ENCODE results near the gene ATCAY.
"Not testable (repeated sequence)": the region's sequence is repeated elsewhere in the genome, so short reads cannot be mapped to it uniquely, and the experiment has no call there.

ATCAY gene

GRCh38 chr19:3867971-3868769 lies 12.3 kb upstream of the ATCAY start:
- TF ChIP-seq MAX (IDR thresholded peaks at IDR 0.05; ENCODE audit: low read depth, low read length) (no peak), MYC (IDR thresholded peaks at IDR 0.05; ENCODE audit: low read depth, low read length) (no peak), CTCF (IDR thresholded peaks at IDR 0.05; ENCODE audit: low read depth, low read length) (no peak), POLR2A (IDR thresholded peaks at IDR 0.05; ENCODE audit: extremely low read depth, insufficient read length) (no peak)
- H3K4me3 ChIP-seq (ENCODE audit: low read depth, low read length), result no peak overlapping the region
- DNase-seq (ENCODE audit: low read depth), result no peak

- H3K4me3 ChIP-seq (ENCODE audit: low read depth, low read length), result no peak within 1 kb of the TSS
- TF ChIP-seq CTCF (IDR thresholded peaks at IDR 0.05; ENCODE audit: low read depth, low read length) (no peak), MYC (IDR thresholded peaks at IDR 0.05; ENCODE audit: low read depth, low read length) (no peak), POLR2A (IDR thresholded peaks at IDR 0.05; ENCODE audit: extremely low read depth, insufficient read length) (no peak), MAX (IDR thresholded peaks at IDR 0.05; ENCODE audit: low read depth, low read length) (no peak)
- DNase-seq (ENCODE audit: low read depth), result no peak
Measured at GRCh38 chr19:3868770-3869456, 11.6 kb upstream of the ATCAY start, which contains the start of gene ZFR2. ZFR2 (minus strand) TSS chr19:3869038; CDS start chr19:3869017, 21 bp downstream.

- TF ChIP-seq CTCF (IDR thresholded peaks at IDR 0.05; ENCODE audit: low read depth, low read length) (no peak), POLR2A (IDR thresholded peaks at IDR 0.05; ENCODE audit: extremely low read depth, insufficient read length) (no peak), MAX (IDR thresholded peaks at IDR 0.05; ENCODE audit: low read depth, low read length) (no peak), MYC (IDR thresholded peaks at IDR 0.05; ENCODE audit: low read depth, low read length) (no peak)
- no peak overlapping the region for H3K4me3 ChIP-seq (ENCODE audit: low read depth, low read length)
- DNase-seq (ENCODE audit: low read depth), result no peak
Measured at GRCh38 chr19:3873151-3873550, 7.3 kb upstream of the ATCAY start.

- not testable (repeated sequence) for H3K4me3 ChIP-seq (ENCODE audit: low read depth, low read length); DNase-seq (ENCODE audit: low read depth)
Measured at GRCh38 chr19:3874695-3875094, 5.8 kb upstream of the ATCAY start.

GRCh38 chr19:3879656-3880055 lies 829 bp upstream of the ATCAY start:
- DNase-seq (ENCODE audit: low read depth), result no peak
- peak; percentile 5 for TF ChIP-seq CTCF (IDR thresholded peaks at IDR 0.05; ENCODE audit: low read depth, low read length)
- no peak for TF ChIP-seq MYC (IDR thresholded peaks at IDR 0.05; ENCODE audit: low read depth, low read length)
- no peak overlapping the region for H3K4me3 ChIP-seq (ENCODE audit: low read depth, low read length)

- no peak overlapping the region for H3K4me3 ChIP-seq (ENCODE audit: low read depth, low read length)
- DNase-seq (ENCODE audit: low read depth), result peak; percentile 59
- no peak for TF ChIP-seq MYC (IDR thresholded peaks at IDR 0.05; ENCODE audit: low read depth, low read length)
- TF ChIP-seq CTCF (IDR thresholded peaks at IDR 0.05; ENCODE audit: low read depth, low read length), result no peak
- no peak for TF ChIP-seq POLR2A (IDR thresholded peaks at IDR 0.05; ENCODE audit: extremely low read depth, insufficient read length)
- no peak for TF ChIP-seq MAX (IDR thresholded peaks at IDR 0.05; ENCODE audit: low read depth, low read length)
Measured at GRCh38 chr19:3881272-3882040, 971 bp downstream of the ATCAY start.
